Right ventricle myocardium inferior (tissue), 1 donor: ENCODE measurements around the gene TMEM135. TPM values are rescaled to one million over a fixed set of nuclear protein-coding genes. Genes with fewer than 3 reads are reported as not detected.
"Not testable (repeated sequence)": the region's sequence is repeated elsewhere in the genome, so short reads cannot be mapped to it uniquely, and the experiment has no call there.

Experiments
- ATAC-seq: fragments of 200-7000 bp; cut with Tn5 transposase; one replicate; pipeline ENCODE4 v1.9.1; 2020; ENCODE audit warnings: mild to moderate bottlenecking, moderate library complexity
- DNase-seq: peaks from one replicate; pipeline ENCODE4 v3.0.0; 2021; ENCODE audit errors: missing footprints
- intact Hi-C: fragments of 100-400 bp; cut with DNase I; formaldehyde crosslinking; loops from one replicate; pipeline ENCODE4 v1.11.0; 2022
- total RNA-seq: library from RNA; stranded (reverse); fragmentation: NEBNext Ultra II Directional; extraction: Animal tissue kit (Norgen Biotek cat#: 25700); gene quantifications from one replicate; pipeline ENCODE4 v1.2.1, GENCODE V29; 2021
- donor health status: DM: no; HTN: yes; CAD: no; lungs with severe emphysema.

The TMEM135 gene
- total RNA-seq, 1 donor from 2014 or later: 18.1 TPM

DNA sequence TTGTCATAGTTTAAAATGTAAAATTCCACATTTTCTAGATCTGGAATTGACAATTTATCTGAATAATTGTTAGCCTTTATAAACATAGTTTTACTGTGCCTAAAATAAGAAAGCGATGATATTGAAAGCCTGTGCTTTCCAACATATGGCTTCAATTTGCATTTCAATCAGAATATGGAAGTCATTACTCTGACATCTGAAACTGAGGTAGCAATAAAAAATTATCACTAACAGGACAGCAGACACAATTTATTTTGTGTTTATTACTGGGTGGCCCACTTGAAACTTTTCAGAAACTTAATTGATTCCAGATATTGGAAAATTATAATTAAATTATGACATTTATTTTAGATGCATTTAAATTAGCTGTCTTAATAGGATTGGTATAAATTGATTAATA is 78.5 kb downstream of the TMEM135 start:
- intact Hi-C loops: no loop called here
- no peak for ATAC-seq

GRCh38 chr11:87120937-87121336 is 83.2 kb downstream of the TMEM135 start:
- DNase-seq (no peak), ATAC-seq (no peak)
- intact Hi-C loops: no loop called here

More for the DNA sequence above, 78.5 kb downstream of the TMEM135 start:
- DNase-seq: no peak

GRCh38 chr11:87122852-87123251 is 85.1 kb downstream of the TMEM135 start:
- ATAC-seq (no peak), DNase-seq (no peak)
- intact Hi-C loops: no loop called here

DNA sequence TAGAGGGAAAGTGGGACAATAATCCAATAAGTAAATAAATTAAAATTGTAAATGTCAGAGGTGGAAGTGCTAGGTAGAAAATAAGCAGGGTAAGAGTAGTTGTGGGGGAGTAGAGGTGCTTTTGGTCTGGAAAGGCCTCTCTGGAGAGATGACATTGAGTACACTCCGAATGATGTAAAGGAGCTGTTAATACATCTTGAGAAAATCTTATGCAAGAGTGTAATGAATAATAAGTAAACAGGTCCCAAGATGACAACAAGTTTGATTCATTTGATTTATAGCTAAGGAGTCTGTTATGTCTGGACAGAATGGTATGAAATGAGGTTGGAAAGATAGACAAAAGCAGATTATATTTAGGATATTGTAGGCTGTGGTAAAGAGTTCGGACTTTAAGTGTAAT is 87.5 kb downstream of the TMEM135 start:
- DNase-seq (no peak), ATAC-seq (no peak)
- intact Hi-C loops: no loop called here

GRCh38 chr11:87127101-87127500 is 89.4 kb downstream of the TMEM135 start:
- intact Hi-C loops: no loop called here
- no peak for ATAC-seq

GRCh38 chr11:87128372-87128771 is 90.6 kb downstream of the TMEM135 start:
- DNase-seq (no peak), ATAC-seq (no peak)
- intact Hi-C loops: no loop called here

More at GRCh38 chr11:87127101-87127500, 89.4 kb downstream of the TMEM135 start:
- DNase-seq: no peak

- no peak for ATAC-seq
- intact Hi-C loops: no loop called here
- no peak for DNase-seq
These were observed 96.9 kb downstream of the TMEM135 start for GRCh38 chr11:87134524-87135106.

GRCh38 chr11:87136236-87136635 is 98.5 kb downstream of the TMEM135 start:
- DNase-seq (no peak), ATAC-seq (no peak)
- intact Hi-C loops: no loop called here

- no peak for DNase-seq
- intact Hi-C loops: no loop called here
- ATAC-seq: no peak
These were observed 100.0 kb downstream of the TMEM135 start for GRCh38 chr11:87137711-87138110.

GRCh38 chr11:87139475-87139874 is 101.7 kb downstream of the TMEM135 start:
- intact Hi-C loops: no loop called here
- DNase-seq (no peak), ATAC-seq (no peak)

DNA sequence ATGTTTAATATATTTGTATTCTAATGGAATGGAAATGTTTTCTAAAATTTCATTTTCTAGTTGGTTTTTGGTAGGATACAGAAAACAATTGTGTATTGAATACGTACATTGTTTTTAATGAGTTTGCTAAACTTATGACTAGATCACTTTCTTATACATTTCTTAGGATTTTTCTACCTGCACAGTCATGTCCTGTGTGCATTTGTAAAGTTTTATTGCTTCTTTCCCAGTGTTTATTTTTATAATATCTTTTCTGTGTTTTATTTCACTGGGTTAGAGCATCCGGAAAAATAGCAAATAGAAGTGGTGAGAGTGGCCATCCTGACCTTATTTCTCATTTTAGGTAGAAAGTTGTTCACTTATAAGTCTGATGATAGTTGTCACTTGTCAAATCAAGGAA is 103.6 kb downstream of the TMEM135 start:
- DNase-seq (no peak), ATAC-seq (no peak)
- intact Hi-C loops: no loop called here

DNA sequence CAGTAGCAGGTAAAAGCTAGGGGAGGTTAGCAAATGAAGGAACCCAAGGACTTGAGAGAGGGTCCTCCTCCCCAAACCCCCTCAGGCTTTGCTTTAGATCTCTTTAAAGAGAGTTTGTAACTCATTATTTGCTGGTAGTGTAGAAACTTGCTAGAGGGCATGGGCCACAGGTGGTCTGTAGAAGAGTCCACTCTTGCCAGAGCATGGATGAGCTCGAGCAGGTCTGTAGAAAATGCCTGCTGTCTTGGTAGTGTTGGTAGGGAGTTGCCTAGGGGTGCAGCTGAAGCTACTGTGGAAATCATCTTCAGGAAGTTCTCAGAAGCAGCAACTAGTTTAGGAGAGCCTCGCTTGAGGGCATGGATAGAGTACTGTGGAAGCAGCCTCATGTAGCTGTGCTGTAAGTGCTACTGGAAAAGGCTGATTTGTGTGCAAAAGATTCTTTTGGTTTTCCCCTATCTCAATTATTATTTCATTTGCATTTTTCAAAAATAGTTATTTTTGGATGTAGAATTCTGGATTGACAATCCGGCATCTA is 104.3 kb downstream of the TMEM135 start:
- no peak for DNase-seq
- no peak for ATAC-seq
- intact Hi-C loops: no loop called here

- intact Hi-C loops: no loop called here
- DNase-seq (no peak), ATAC-seq (no peak)
These were observed 104.9 kb downstream of the TMEM135 start for GRCh38 chr11:87142594-87142993.

GRCh38 chr11:87143641-87144040 is 105.9 kb downstream of the TMEM135 start:
- intact Hi-C loops: no loop called here
- DNase-seq (no peak), ATAC-seq (no peak)

DNA sequence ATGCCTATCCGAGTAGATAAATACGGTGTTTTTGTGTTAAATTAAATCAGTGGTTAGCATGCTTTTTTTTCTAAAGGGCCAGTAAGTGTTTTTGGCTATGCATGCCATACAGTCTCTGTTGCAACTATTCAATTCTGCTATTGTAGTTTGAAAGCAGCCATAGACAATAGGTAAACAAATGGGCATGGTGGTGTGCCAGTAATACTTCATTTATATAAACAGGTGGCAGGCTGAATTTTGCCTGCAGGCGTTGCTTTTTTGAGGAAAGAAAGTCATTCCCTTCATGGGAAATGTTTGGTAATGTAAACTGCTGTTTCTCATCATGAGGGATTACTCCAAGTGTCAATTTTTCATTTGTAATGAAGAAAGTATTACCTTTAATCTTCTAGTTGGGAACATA is 106.5 kb downstream of the TMEM135 start:
- intact Hi-C loops: no loop called here
- DNase-seq (no peak), ATAC-seq (no peak)

GRCh38 chr11:87148749-87149148 is 111.0 kb downstream of the TMEM135 start:
- intact Hi-C loops: no loop called here
- ATAC-seq: no peak
- no peak for DNase-seq

DNA sequence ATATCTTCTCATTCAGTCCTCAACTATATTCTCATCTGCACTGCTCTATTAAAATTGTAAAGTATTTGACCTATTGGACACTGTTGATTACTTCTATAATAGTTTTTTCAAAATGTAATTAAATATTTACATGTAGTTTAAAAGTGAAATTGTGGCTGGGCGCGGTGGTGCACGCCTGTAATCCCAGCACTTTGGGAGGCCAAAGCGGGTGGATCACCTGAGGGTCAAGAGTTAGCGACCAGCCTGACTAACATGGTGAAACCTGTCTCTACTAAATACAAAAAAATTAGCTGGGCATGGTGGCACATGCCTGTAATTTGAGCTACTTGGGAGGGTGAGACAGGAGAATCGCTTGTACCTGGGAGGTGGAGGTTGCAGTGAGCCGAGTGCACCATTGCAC is 112.0 kb downstream of the TMEM135 start:
- ATAC-seq, intact Hi-C loops, DNase-seq: not testable (repeated sequence)

- intact Hi-C loops: no loop called here
- no peak for DNase-seq
- ATAC-seq: peak; percentile 39
These were observed 113.2 kb downstream of the TMEM135 start for GRCh38 chr11:87150936-87151335.

DNA sequence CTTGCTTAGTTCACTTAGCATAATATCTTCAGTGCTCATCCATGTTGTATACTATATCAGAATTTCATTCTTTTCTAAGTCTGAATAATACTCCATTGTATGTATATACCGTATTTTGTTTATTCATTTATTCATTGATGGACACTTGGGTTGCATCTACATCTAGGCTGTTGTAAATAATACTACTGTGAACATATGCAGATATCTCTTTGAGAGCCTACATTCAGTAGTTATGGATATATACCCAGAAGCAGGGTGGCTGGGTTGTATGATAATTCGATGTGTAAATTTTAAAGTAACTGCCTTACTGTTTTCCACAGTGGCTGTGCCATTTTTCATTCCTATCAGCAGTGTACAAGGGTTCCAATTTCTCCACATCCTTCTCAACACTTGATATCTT is 116.5 kb downstream of the TMEM135 start:
- ATAC-seq (no peak), DNase-seq (no peak)
- intact Hi-C loops: no loop called here

DNA sequence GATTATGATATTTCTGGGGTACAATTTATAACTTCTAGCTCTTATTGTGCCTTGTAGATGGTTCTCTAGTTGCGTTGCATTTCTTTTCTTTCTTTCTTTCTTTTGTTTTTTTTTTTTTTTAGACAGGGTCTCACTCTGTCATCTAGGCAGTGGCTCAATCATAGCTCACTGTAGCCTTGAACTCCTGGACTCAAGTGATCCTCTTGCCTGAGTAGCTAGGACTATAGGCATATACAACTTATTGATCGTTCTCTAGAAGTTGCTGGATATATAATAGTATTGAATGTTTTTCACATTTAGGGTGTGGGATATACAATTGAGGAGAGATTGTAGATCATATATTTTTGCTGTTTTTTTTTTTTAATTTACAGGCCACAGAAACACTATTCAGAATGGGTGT is 119.2 kb downstream of the TMEM135 start:
- intact Hi-C loops: no loop called here
- no peak for ATAC-seq
- no peak for DNase-seq

GRCh38 chr11:87169076-87169475 is 131.3 kb downstream of the TMEM135 start:
- intact Hi-C loops: loop anchor here (10.0 kb wide), 1 partner anchor 56 kb away; no protein-coding TSS in a partner anchor
- DNase-seq, ATAC-seq: not testable (repeated sequence)
